Neuronal stem cell (in vitro differentiated cells): ENCODE results near the gene ABITRAM.

Experiments
- DNase-seq: peaks from one replicate; pipeline ENCODE4 v3.0.0-alpha.2; 2013; ENCODE audit warnings: low spot score
- H2AFZ ChIP-seq: one replicate; pipeline ENCODE4 v1.6.1; 2013; ENCODE audit warnings: mild to moderate bottlenecking, low read length, inconsistent platforms
- H2AK5ac ChIP-seq: 2 replicates; pipeline ENCODE4 v1.6.1; 2013; ENCODE audit warnings: low read depth, mild to moderate bottlenecking, inconsistent platforms, low read length, moderate library complexity, mixed read lengths
- H2BK120ac ChIP-seq: 2 replicates; pipeline ENCODE4 v1.6.1; 2013; ENCODE audit warnings: low read depth, mild to moderate bottlenecking, inconsistent platforms, low read length, moderate library complexity, mixed read lengths
- H2BK12ac ChIP-seq: one replicate; pipeline ENCODE4 v1.6.1; 2013; ENCODE audit warnings: low read length, inconsistent platforms
- H2BK15ac ChIP-seq: 2 replicates; pipeline ENCODE4 v1.6.1; 2013; ENCODE audit warnings: mild to moderate bottlenecking, low read length, inconsistent platforms, mixed read lengths
- H2BK5ac ChIP-seq: one replicate; pipeline ENCODE4 v1.6.1; 2013; ENCODE audit warnings: inconsistent platforms, mild to moderate bottlenecking, low read length, moderate library complexity
- H3K14ac ChIP-seq: one replicate; pipeline ENCODE4 v1.6.1; 2013; ENCODE audit warnings: low read length, inconsistent platforms
- H3K18ac ChIP-seq: 2 replicates; pipeline ENCODE4 v1.6.1; 2013; ENCODE audit warnings: low read length, inconsistent platforms
- H3K23ac ChIP-seq: 2 replicates; pipeline ENCODE4 v1.6.1; 2013; ENCODE audit warnings: low read depth, mild to moderate bottlenecking, mixed read lengths, low read length, inconsistent platforms; ENCODE audit not compliant: poor library complexity
- H3K27ac ChIP-seq: replicated peaks from 3 replicates; pipeline ENCODE4 v1.5.1; 2013; ENCODE audit warnings: low read length, inconsistent platforms
- H3K27me3 ChIP-seq, 3 experiments: 2 replicates each; pipeline ENCODE4 v1.6.1; 2013; ENCODE audit warnings: low read length in 3 of 3, mild to moderate bottlenecking in 2 of 3, inconsistent platforms in 1 of 3, low read depth in 1 of 3, mixed read lengths in 1 of 3, moderate library complexity in 1 of 3; ENCODE audit not compliant: control insufficient read depth in 3 of 3, insufficient read depth in 3 of 3
- H3K36me3 ChIP-seq, 2 donors: replicated peaks in 1 of 2; 2 replicates each; pipeline ENCODE4 v1.6.1; 2013; ENCODE audit warnings: low read length in 2 of 2; ENCODE audit not compliant: control insufficient read depth in 2 of 2, insufficient read depth in 2 of 2
- H3K4ac ChIP-seq: 2 replicates; pipeline ENCODE4 v1.6.1; 2013; ENCODE audit warnings: inconsistent platforms, mild to moderate bottlenecking, low read length, moderate library complexity
- H3K4me1 ChIP-seq, 2 donors: 1 replicate in 1 of 2; 2 replicates in 1 of 2; pipeline ENCODE4 v1.6.1; 2013; ENCODE audit warnings: low read length in 2 of 2, low read depth in 1 of 2; ENCODE audit not compliant: control insufficient read depth in 2 of 2, insufficient read depth in 1 of 2
- H3K4me2 ChIP-seq: one replicate; pipeline ENCODE4 v1.6.1; 2013; ENCODE audit warnings: mild to moderate bottlenecking, low read length, inconsistent platforms; ENCODE audit not compliant: insufficient read depth, poor library complexity, severe bottlenecking
- H3K4me3 ChIP-seq, 2 donors: 2 replicates each; pipeline ENCODE4 v1.5.1; 2013; ENCODE audit warnings: low read length in 2 of 2, mild to moderate bottlenecking in 2 of 2, inconsistent platforms in 1 of 2, moderate library complexity in 1 of 2
- H3K79me1 ChIP-seq: one replicate; pipeline ENCODE4 v1.6.1; 2013; ENCODE audit warnings: low read depth, mild to moderate bottlenecking, inconsistent platforms, low read length, moderate library complexity
- H3K9ac ChIP-seq: one replicate; pipeline ENCODE4 v1.6.1; 2013; ENCODE audit warnings: mild to moderate bottlenecking, low read depth, low read length, inconsistent platforms; ENCODE audit not compliant: poor library complexity
- H3K9me3 ChIP-seq, 2 donors: replicated peaks in 1 of 2; 2 replicates each; pipeline versions ENCODE3 to v1.6.1; 2013; ENCODE audit warnings: low read length in 2 of 2, mild to moderate bottlenecking in 2 of 2, inconsistent platforms in 1 of 2, low read depth in 1 of 2, mixed read lengths in 1 of 2, moderate library complexity in 1 of 2; ENCODE audit not compliant: control insufficient read depth in 2 of 2, insufficient read depth in 1 of 2
- H4K8ac ChIP-seq: one replicate; pipeline ENCODE4 v1.6.1; 2013; ENCODE audit warnings: low read depth, mild to moderate bottlenecking, inconsistent platforms, low read length, moderate library complexity
- H4K91ac ChIP-seq: one replicate; pipeline ENCODE4 v1.6.1; 2013; ENCODE audit warnings: low read length, low read depth, mild to moderate bottlenecking, inconsistent platforms; ENCODE audit not compliant: poor library complexity
- WGBS, 2 donors: extraction: QIAGEN DNeasy Blood & Tissue Kit; methylation state at CpG; one replicate each; pipeline ENCODE4 v1.1.7; 2013; ENCODE audit warnings: missing lambda C conversion rate in 2 of 2, mixed read lengths in 1 of 2; ENCODE audit not compliant: insufficient read length in 2 of 2, insufficient replicate concordance in 1 of 2; ENCODE audit errors: extremely low coverage in 2 of 2; 5-methylcytosine and 5-hydroxymethylcytosine counted together

The ABITRAM gene

GRCh38 chr9:108900176-108900575 is 34.0 kb upstream of the ABITRAM start:
- H3K36me3 ChIP-seq, result peaks cover 24 to 95% of the 10 kb centered on the region in 2 donors
- no peak overlapping the region for H4K8ac ChIP-seq
- no CpG with 5 or more reads among the region's 5 CpGs for WGBS, 2 donors
- H2BK12ac ChIP-seq, result no peak overlapping the region
- no peak overlapping the region for H2BK5ac ChIP-seq
- H3K14ac ChIP-seq, result no peak overlapping the region
- H3K4ac ChIP-seq, result no peak overlapping the region
- no peak overlapping the region for H3K23ac ChIP-seq
- H3K4me1 ChIP-seq, result no peaks in the 10 kb centered on the region
- no peak overlapping the region for H3K18ac ChIP-seq
- no peak overlapping the region for H2BK120ac ChIP-seq
- no peak overlapping the region for H2AFZ ChIP-seq
- no peak overlapping the region for H3K9ac ChIP-seq
- H3K9me3 ChIP-seq, result no peaks in the 10 kb centered on the region
- no peaks in the 10 kb centered on the region for H3K79me1 ChIP-seq
- H2BK15ac ChIP-seq, result no peak overlapping the region
- H2AK5ac ChIP-seq, result no peak overlapping the region
- H3K4me2 ChIP-seq, result no peak overlapping the region
- no peak overlapping the region for H3K4me3 ChIP-seq
- H3K27me3 ChIP-seq, result no peaks in the 10 kb centered on the region
- H4K91ac ChIP-seq, result no peak overlapping the region
- no peak for DNase-seq
- no peak overlapping the region for H3K27ac ChIP-seq

- Histone ChIP-seq H3K18ac (no peak overlapping the region), H3K79me1 (peaks cover 2% of the 10 kb centered on the region), H2BK15ac (no peak overlapping the region), H3K23ac (no peak overlapping the region), H3K9me3 (no peaks in the 10 kb centered on the region), H2BK5ac (no peak overlapping the region), H4K91ac (no peak overlapping the region), H3K9ac (no peak overlapping the region), H2AK5ac (no peak overlapping the region), H3K27me3 (no peaks in the 10 kb centered on the region), H3K4ac (no peak overlapping the region), H2BK120ac (no peak overlapping the region), H3K36me3 (peaks cover 27 to 95% of the 10 kb centered on the region in 2 donors), H3K27ac (no peak overlapping the region), H2AFZ (no peak overlapping the region), H3K4me2 (no peak overlapping the region), H4K8ac (no peak overlapping the region), H2BK12ac (no peak overlapping the region), H3K4me1 (no peaks in the 10 kb centered on the region), H3K14ac (no peak overlapping the region), H3K4me3 (no peak overlapping the region)
- no CpG with 5 or more reads among the region's 2 CpGs for WGBS, 2 donors
- DNase-seq, result no peak
These were observed 30.6 kb upstream of the ABITRAM start for GRCh38 chr9:108903420-108904103.

- no peak overlapping the region for H2BK5ac ChIP-seq
- no peak overlapping the region for H3K18ac ChIP-seq
- H2AK5ac ChIP-seq, result no peak overlapping the region
- no peak overlapping the region for H3K4me2 ChIP-seq
- H3K9me3 ChIP-seq, result no peaks in the 10 kb centered on the region
- H3K36me3 ChIP-seq, result peaks cover 29 to 96% of the 10 kb centered on the region in 2 donors
- no peak overlapping the region for H2AFZ ChIP-seq
- no peak overlapping the region for H3K4ac ChIP-seq
- H2BK120ac ChIP-seq, result no peak overlapping the region
- no peak overlapping the region for H4K8ac ChIP-seq
- no peaks in the 10 kb centered on the region for H3K4me1 ChIP-seq
- H3K27ac ChIP-seq, result no peak overlapping the region
- no peak overlapping the region for H3K14ac ChIP-seq
- no peak overlapping the region for H4K91ac ChIP-seq
- no CpG with 5 or more reads among the region's 3 CpGs for WGBS, 2 donors
- no peak overlapping the region for H3K9ac ChIP-seq
- no peak overlapping the region for H3K23ac ChIP-seq
- H2BK15ac ChIP-seq, result no peak overlapping the region
- peaks cover 2% of the 10 kb centered on the region for H3K79me1 ChIP-seq
- no peak overlapping the region for H2BK12ac ChIP-seq
- DNase-seq, result no peak
- H3K27me3 ChIP-seq, result no peaks in the 10 kb centered on the region
- no peak overlapping the region for H3K4me3 ChIP-seq
These were observed 30.0 kb upstream of the ABITRAM start for GRCh38 chr9:108904161-108904560.

- H3K79me1 ChIP-seq, result peaks cover 2% of the 10 kb centered on the region
- no peak overlapping the region for H3K9ac ChIP-seq
- H3K4me2 ChIP-seq, result no peak overlapping the region
- no peak overlapping the region for H3K4ac ChIP-seq
- no peak overlapping the region for H3K4me3 ChIP-seq
- no peaks in the 10 kb centered on the region for H3K4me1 ChIP-seq
- H2BK5ac ChIP-seq, result no peak overlapping the region
- no peak for DNase-seq
- no peak overlapping the region for H3K14ac ChIP-seq
- no CpG with 5 or more reads among the region's 2 CpGs for WGBS, 2 donors
- H2BK15ac ChIP-seq, result no peak overlapping the region
- no peak overlapping the region for H2BK120ac ChIP-seq
- no peak overlapping the region for H3K18ac ChIP-seq
- no peak overlapping the region for H2BK12ac ChIP-seq
- H3K23ac ChIP-seq, result no peak overlapping the region
- no peak overlapping the region for H4K8ac ChIP-seq
- no peaks in the 10 kb centered on the region for H3K9me3 ChIP-seq
- H2AFZ ChIP-seq, result no peak overlapping the region
- H4K91ac ChIP-seq, result no peak overlapping the region
- H3K36me3 ChIP-seq, result peaks cover 28 to 96% of the 10 kb centered on the region in 2 donors
- H3K27me3 ChIP-seq, result no peaks in the 10 kb centered on the region
- H2AK5ac ChIP-seq, result no peak overlapping the region
- no peak overlapping the region for H3K27ac ChIP-seq
These were observed 28.7 kb upstream of the ABITRAM start for GRCh38 chr9:108905494-108905893.
